DMS153 treated with DMSO at 0.1 percent for 48 hours (cell line): ENCODE measurements around the gene TAMALIN.
"Not testable (repeated sequence)": the region's sequence is repeated elsewhere in the genome, so short reads cannot be mapped to it uniquely, and the experiment has no call there.

Source experiments
- DNase-seq: peaks from one replicate; lab custom pipeline; 2025; ENCODE audit not compliant: unreplicated experiment; lab: John Stamatoyannopoulos, UW

TAMALIN gene

GRCh38 chr12:52006726-52007157 lies at the start of gene TAMALIN:
Gene TAMALIN (plus strand): TSS chr12:52006946. CDS start chr12:52007020, 74 bp downstream.
- no peak for DNase-seq

GRCh38 chr12:51958542-51958941 lies 48.2 kb upstream of the TAMALIN start:
- DNase-seq: no peak

GRCh38 chr12:51959211-51959610 lies 47.5 kb upstream of the TAMALIN start:
- DNase-seq: no peak

- DNase-seq: no peak
Measured at GRCh38 chr12:51959921-51960320, 46.8 kb upstream of the TAMALIN start.

DNA sequence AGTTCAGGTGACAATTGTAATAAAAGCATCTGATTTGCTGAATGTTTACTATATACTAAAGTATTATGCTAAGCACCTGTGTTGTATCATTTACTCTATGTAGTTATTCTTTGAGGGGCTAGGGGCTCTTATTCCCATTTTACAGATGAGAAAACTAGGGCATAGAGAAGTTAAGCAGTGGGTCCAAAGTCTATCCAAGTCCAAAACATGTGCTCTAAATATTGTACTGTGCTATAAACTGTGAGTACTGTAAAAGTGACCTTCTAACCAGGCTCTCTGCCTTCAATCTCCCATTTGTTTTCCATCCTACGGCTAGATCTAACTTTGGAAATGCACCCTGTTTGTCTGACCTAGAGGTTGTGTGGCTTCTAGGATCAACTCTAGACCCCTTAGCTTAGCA lies 46.3 kb upstream of the TAMALIN start:
- no peak for DNase-seq

GRCh38 chr12:51960890-51961289 lies 45.9 kb upstream of the TAMALIN start:
- no peak for DNase-seq

DNA sequence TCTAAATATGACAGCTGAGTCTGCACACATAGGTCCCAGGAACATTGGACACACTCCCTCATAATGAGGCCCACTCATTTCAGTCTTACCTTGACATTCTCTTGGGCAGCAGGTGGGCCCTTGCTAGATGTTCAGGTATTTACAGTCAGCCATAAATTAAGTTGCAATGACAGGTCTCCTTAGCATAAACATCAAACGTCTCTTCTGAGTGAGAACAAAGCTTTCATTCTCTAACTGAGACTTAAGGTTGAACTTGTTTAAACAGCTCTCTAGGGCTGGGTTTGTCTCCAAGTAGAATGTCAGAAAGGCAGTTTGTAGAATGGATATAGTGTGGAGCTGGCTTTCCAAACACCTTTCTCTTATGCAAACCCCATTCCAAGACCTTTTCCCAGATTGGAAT lies 44.9 kb upstream of the TAMALIN start:
- DNase-seq: no peak

DNA sequence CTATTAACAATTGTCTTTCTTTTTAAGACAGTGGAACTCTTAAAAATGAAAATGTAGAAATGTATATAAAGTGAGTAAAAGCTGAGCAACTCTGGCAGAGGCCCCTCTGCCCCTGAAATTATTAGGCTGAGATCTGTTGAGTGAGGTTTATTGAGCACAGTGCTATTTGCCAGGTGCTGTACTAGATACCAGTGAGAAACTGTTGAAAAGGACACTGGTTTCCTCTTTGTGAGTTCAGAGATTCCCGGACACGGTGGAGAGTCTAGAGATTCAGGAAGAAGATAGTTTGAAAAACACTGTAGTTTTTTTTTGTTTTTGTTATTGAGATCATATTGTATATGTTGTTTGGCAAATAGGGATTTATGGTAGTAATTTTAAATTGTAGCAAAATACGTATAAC lies 44.0 kb upstream of the TAMALIN start:
- no peak for DNase-seq

GRCh38 chr12:51963477-51963876 lies 43.3 kb upstream of the TAMALIN start:
- no peak for DNase-seq

GRCh38 chr12:51969643-51970042 lies 37.1 kb upstream of the TAMALIN start:
- DNase-seq: no peak

DNA sequence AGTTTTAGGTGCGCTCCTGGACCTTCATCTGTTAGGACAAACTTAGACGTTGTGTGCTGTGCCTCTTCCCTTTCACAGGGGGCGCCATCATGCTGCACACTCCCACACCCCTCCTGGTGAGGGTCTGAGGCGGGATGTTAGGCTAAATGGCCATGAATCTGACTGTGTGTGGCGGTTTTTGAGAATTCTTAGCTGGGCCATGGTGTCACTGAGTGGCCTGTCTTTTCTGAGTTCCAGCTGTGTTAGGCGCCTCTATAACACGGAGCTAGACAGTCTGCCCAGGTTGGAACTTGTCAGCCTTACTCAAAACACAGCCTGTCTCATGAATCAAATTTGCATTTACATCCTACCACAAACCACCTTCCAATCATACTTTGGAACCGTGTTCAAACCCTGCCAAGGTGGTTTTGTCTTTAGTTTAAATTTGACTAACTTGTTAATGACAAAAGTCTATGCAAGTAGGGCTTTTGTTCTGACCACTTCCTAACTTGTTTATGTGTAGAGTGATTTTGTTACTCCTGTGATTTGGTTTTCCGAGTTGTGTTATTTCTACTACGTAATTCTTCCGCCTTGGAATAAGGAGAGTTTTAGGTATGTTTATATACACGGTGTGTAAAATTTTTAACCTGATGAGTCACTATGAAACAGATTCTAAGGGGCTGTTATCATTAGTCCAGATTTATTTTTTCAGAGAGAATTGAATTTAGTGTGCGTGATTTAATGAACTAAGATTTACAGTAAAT lies 35.7 kb upstream of the TAMALIN start:
- no peak for DNase-seq

GRCh38 chr12:51971679-51972421 lies 34.9 kb upstream of the TAMALIN start:
- no peak for DNase-seq

- no peak for DNase-seq
Measured at GRCh38 chr12:51972422-51972812, 34.3 kb upstream of the TAMALIN start.

DNA sequence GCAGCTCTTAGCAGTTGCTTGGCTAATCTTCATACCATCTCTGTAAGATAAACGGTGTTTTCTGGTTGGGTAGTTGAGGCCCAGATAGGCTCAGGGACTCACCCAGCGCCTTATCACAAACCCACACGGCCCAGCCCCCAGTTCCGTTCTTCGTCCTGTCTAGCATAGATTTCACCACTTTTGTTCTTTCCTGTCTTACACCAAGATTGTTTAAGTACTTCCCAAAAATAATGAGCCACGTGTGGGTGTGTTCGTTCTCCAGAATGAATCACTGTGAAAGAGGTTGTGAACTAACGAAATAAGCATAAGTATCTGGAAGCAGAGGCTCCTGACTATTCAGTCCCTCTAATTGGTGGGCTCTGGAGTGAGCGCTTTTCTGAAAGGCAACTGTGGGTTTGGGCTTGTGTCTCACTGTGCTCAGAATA lies 33.9 kb upstream of the TAMALIN start:
- no peak for DNase-seq

GRCh38 chr12:51973560-51973959 lies 33.2 kb upstream of the TAMALIN start:
- no peak for DNase-seq

DNA sequence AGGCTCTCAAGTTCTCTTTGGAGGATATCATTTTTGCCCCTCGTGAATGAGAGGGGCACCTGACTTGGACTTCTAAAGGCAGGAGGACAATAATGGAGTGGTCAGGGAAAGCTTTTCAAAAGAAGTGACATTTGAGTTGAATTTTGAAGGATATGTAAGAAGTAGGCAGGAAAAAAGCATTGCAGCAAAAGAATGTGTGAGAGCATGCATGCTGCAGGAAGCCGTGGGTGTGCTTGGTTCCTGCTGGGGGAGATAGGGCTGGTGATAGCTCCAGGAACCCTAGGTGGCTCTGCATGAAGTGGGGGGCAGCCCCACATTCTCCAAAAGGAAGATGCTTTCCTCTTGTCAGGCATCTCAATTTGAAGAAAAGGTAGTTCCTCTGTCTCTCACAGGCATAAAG lies 32.1 kb upstream of the TAMALIN start:
- DNase-seq: no peak

DNA sequence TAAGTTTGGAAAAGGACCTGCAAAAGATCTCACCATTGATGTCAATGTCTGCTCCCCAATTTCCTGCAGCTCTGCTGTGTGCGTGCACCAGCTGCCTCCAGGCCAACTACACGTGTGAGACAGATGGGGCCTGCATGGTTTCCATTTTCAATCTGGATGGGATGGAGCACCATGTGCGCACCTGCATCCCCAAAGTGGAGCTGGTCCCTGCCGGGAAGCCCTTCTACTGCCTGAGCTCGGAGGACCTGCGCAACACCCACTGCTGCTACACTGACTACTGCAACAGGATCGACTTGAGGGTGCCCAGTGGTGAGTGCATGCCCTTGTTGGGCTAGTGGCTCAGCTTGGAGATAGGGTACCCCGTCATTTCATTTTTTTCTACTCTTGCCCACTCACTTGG lies 31.6 kb upstream of the TAMALIN start:
- no peak for DNase-seq

GRCh38 chr12:51976376-51977160 lies 30.2 kb upstream of the TAMALIN start:
- no peak for DNase-seq

DNA sequence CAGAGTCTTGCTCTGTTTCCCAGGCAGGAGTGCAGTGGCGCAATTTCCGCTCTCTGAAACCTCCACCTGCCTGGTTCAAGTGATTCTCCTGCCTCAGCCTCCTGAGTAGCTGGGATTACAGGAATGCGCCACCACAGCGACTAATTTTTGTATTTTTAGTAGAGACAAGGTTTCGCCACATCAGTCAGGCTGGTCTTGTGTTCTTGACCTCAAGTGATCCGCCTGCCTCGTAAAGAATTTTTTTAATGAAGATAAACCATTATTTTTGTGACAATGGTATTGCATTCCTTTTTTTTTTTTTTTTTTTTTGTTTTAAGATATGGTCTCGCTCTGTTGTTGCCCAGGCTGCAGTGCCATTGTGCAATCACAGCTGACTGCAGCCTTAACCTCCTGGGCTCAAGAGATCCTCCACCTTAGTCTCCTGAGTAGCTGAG lies 29.4 kb upstream of the TAMALIN start:
- DNase-seq: no peak

DNA sequence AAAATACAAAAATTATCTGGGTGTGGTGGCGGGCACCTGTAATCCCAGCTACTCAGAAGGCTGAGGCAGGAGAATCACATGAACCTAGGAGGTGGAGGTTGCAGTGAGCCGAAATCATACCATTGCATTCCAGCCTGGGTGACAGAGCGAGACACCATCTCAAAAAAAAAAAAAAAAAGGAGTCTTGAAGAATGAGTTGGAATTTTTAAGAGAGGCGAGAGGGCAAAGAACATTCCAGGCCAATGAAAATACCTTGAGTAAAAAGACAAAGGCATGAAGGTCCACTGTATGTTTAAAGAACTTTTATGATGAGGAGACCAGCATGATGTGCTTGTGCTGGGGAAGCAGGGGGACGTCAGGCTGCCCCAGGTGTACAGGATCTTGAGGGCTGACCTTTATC lies 27.4 kb upstream of the TAMALIN start:
- DNase-seq: not testable (repeated sequence)

- DNase-seq: peak; percentile 57
Measured at GRCh38 chr12:51980051-51980808, 26.5 kb upstream of the TAMALIN start.
